Epidermal melanocyte (primary cell): ENCODE measurements around the gene DPP10.

ENCODE experiments used
- DNase-seq: peaks from one replicate; pipeline ENCODE4 v3.0.0; 2011; ENCODE audit warnings: low spot score; ENCODE audit not compliant: insufficient read length

DPP10 gene

GRCh38 chr2:115115135-115115534 is 672.7 kb downstream of the DPP10 start:
- no peak for DNase-seq

- DNase-seq, result no peak
Observed at GRCh38 chr2:115118306-115118705, 675.9 kb downstream of the DPP10 start.

- no peak for DNase-seq
Observed at GRCh38 chr2:115119086-115119485, 676.6 kb downstream of the DPP10 start.

- DNase-seq, result no peak
Observed at GRCh38 chr2:115122701-115123100, 680.3 kb downstream of the DPP10 start.

- no peak for DNase-seq
Observed at GRCh38 chr2:115124817-115125216, 682.4 kb downstream of the DPP10 start.

- DNase-seq, result no peak
Observed at GRCh38 chr2:115129536-115129935, 687.1 kb downstream of the DPP10 start.

GRCh38 chr2:115160531-115161080 is 718.2 kb downstream of the DPP10 start:
- no peak for DNase-seq

GRCh38 chr2:115161081-115161770 is 718.8 kb downstream of the DPP10 start:
- DNase-seq, result no peak

- DNase-seq, result no peak
Observed at GRCh38 chr2:115161771-115162493, 719.5 kb downstream of the DPP10 start.

- no peak for DNase-seq
Observed at GRCh38 chr2:115162494-115163293, 720.3 kb downstream of the DPP10 start.

- DNase-seq, result no peak
Observed at GRCh38 chr2:115163572-115163971, 721.1 kb downstream of the DPP10 start.

GRCh38 chr2:115165529-115166109 is 723.2 kb downstream of the DPP10 start:
- no peak for DNase-seq

GRCh38 chr2:115168457-115168856 is 726.0 kb downstream of the DPP10 start:
- no peak for DNase-seq

GRCh38 chr2:115169814-115170213 is 727.4 kb downstream of the DPP10 start:
- no peak for DNase-seq

GRCh38 chr2:115171751-115172150 is 729.3 kb downstream of the DPP10 start:
- DNase-seq, result no peak

GRCh38 chr2:115174651-115175050 is 732.2 kb downstream of the DPP10 start:
- DNase-seq, result no peak

GRCh38 chr2:115183144-115183543 is 740.7 kb downstream of the DPP10 start:
- no peak for DNase-seq

GRCh38 chr2:115190459-115190858 is 748.0 kb downstream of the DPP10 start:
- no peak for DNase-seq

GRCh38 chr2:115194623-115195022 is 752.2 kb downstream of the DPP10 start:
- DNase-seq, result no peak

GRCh38 chr2:115196587-115196986 is 754.1 kb downstream of the DPP10 start:
- DNase-seq, result no peak

GRCh38 chr2:115199966-115200365 is 757.5 kb downstream of the DPP10 start:
- DNase-seq, result no peak
